Peyer's patch (tissue), 4 donors: ENCODE data around the gene TMCO4.

Source experiments
- CTCF ChIP-seq, 6 experiments: fragments of 450-650 bp in 4 of 6; fragments of 200-600 bp in 2 of 6; sonication (generic) in 1 of 6; IDR thresholded peaks; one replicate each; pipeline ENCODE4 v1.5.1; 2017 to 2019; ENCODE audit warnings: antibody characterized with exemption in 6 of 6, mild to moderate bottlenecking in 3 of 6, moderate library complexity in 1 of 6
- POLR2A ChIP-seq, 2 donors: fragments of 450-650 bp; IDR thresholded peaks; one replicate each; pipeline ENCODE4 v1.5.1; 2017; ENCODE audit warnings: antibody characterized with exemption in 2 of 2, mild to moderate bottlenecking in 2 of 2, moderate library complexity in 2 of 2

- TF ChIP-seq CTCF (IDR thresholded peaks at IDR 0.05) (no peak), POLR2A (IDR thresholded peaks at IDR 0.05) (no peak)
Observed at GRCh38 chr1:19845555-19845954, 45.8 kb upstream of the TMCO4 start.
